Right lung (tissue), 10 donors: ENCODE measurements around the gene FAM13A. TPM values are rescaled to one million over a fixed set of nuclear protein-coding genes. Genes with fewer than 3 reads are reported as not detected.
"Not testable (repeated sequence)": the region's sequence is repeated elsewhere in the genome, so short reads cannot be mapped to it uniquely, and the experiment has no call there.

Experiments used
- DNase-seq, 2 donors: peaks; one replicate each; pipeline ENCODE4 v3.0.0-alpha.2; 2013
- long read RNA-seq, 8 donors: transcript quantifications; one replicate each; lab custom pipeline, GENCODE V29; 2026
- polyA plus RNA-seq, 5 donors: library from polyadenylated mRNA; unstranded; fragments of 120-200 nt; gene quantifications; one replicate each; pipeline versions ENCODE4 v1.2.1 to v1.2.3, GENCODE V29; 2013; ENCODE audit warnings: inconsistent platforms in 1 of 5, low replicate concordance in 1 of 5; ENCODE audit not compliant: insufficient read length in 5 of 5, insufficient read depth in 1 of 5

Gene FAM13A
- 10 to 100 TPM; 40.8 to 65.3 (median 60.1) TPM for polyA plus RNA-seq
- long read RNA-seq, donor 1, partial matches to known transcripts, result 0 of 4 reads
- long read RNA-seq, donor 1, other reads (novel, unspliced or antisense), result 0 of 4 reads
- long read RNA-seq, donor 2, result 0 reads
- long read RNA-seq, donor 3, result 0 reads
- long read RNA-seq, donor 4, partial matches to known transcripts, result 0 of 2 reads
- long read RNA-seq, donor 4, other reads (novel, unspliced or antisense), result 0 of 2 reads
- long read RNA-seq, donor 5, full-length matches to known transcripts, result 2 of 2 reads
- long read RNA-seq, donor 5, partial matches to known transcripts, result 0 of 2 reads
- long read RNA-seq, donor 5, other reads (novel, unspliced or antisense), result 0 of 2 reads
- long read RNA-seq, donor 6, full-length matches to known transcripts, result 5 of 5 reads
- long read RNA-seq, donor 6, partial matches to known transcripts, result 0 of 5 reads
- long read RNA-seq, donor 6, other reads (novel, unspliced or antisense), result 0 of 5 reads
- long read RNA-seq, donor 7, full-length matches to known transcripts, result 3 of 3 reads
- long read RNA-seq, donor 7, partial matches to known transcripts, result 0 of 3 reads
- long read RNA-seq, donor 7, other reads (novel, unspliced or antisense), result 0 of 3 reads
- long read RNA-seq, donor 8, full-length matches to known transcripts, result 1 of 1 reads
- long read RNA-seq, donor 8, partial matches to known transcripts, result 0 of 1 reads
- long read RNA-seq, donor 8, other reads (novel, unspliced or antisense), result 0 of 1 reads

- DNase-seq, result peak; percentile 92 to 94
These were observed at the start of gene FAM13A for GRCh38 chr4:89056953-89057398. Gene FAM13A, minus strand, starts transcription at chr4:89057185. Its CDS starts 221 bp downstream, at chr4:89056964.

- DNase-seq, result no peak
These were observed 48.7 kb upstream of the FAM13A start for GRCh38 chr4:89105726-89106125.

- DNase-seq, result no peak
These were observed 44.5 kb upstream of the FAM13A start for GRCh38 chr4:89101256-89102161.

GRCh38 chr4:89100853-89101252 is 43.9 kb upstream of the FAM13A start:
- no peak for DNase-seq

- DNase-seq, result no peak
These were observed 42.5 kb upstream of the FAM13A start for GRCh38 chr4:89099471-89099870.

- DNase-seq, result no peak
These were observed 42.0 kb upstream of the FAM13A start for GRCh38 chr4:89099034-89099433.

- no peak for DNase-seq
These were observed 21.3 kb upstream of the FAM13A start for GRCh38 chr4:89078300-89078699.

- DNase-seq, result no peak
These were observed 20.8 kb upstream of the FAM13A start for GRCh38 chr4:89077761-89078160.

- DNase-seq, result no peak
These were observed 15.9 kb upstream of the FAM13A start for GRCh38 chr4:89072921-89073320.

- DNase-seq, result no peak
These were observed 14.3 kb upstream of the FAM13A start for GRCh38 chr4:89071311-89071710.

- no peak for DNase-seq
These were observed 13.1 kb upstream of the FAM13A start for GRCh38 chr4:89070041-89070440.

GRCh38 chr4:89069481-89069880 is 12.5 kb upstream of the FAM13A start:
- DNase-seq, result no peak

- DNase-seq, result no peak
These were observed 10.4 kb upstream of the FAM13A start for GRCh38 chr4:89067417-89067816.

- no peak for DNase-seq
These were observed 7.9 kb upstream of the FAM13A start for GRCh38 chr4:89064848-89065247.

GRCh38 chr4:89057844-89058243 is 859 bp upstream of the FAM13A start:
- DNase-seq, result not testable (repeated sequence)

- DNase-seq, result no peak
These were observed 563 bp downstream of the FAM13A start for GRCh38 chr4:89056292-89056952.

GRCh38 chr4:89055157-89056080 is 1.6 kb downstream of the FAM13A start:
- DNase-seq, result no peak

- DNase-seq, result no peak
These were observed 2.4 kb downstream of the FAM13A start for GRCh38 chr4:89054627-89055026.

GRCh38 chr4:89049853-89050252 is 7.1 kb downstream of the FAM13A start:
- DNase-seq, result no peak
